A673 (cell line): ENCODE data around the gene SLF2. TPM values are rescaled to one million over a fixed set of nuclear protein-coding genes. Genes with fewer than 3 reads are reported as not detected.

ENCODE experiments used
- BruUV-seq: library from RNA; stranded (reverse); fragments of 400-500 nt; replicated peaks from 2 replicates; lab custom pipeline; 2021; lab: Mats Ljungman, UMichigan
- CTCF ChIA-PET: fragments of 300-600 bp; sonication (Branson Sonifier 250); formaldehyde crosslinking; loops from one replicate; lab custom pipeline; 2022; ENCODE audit warnings: antibody characterized with exemption; lab: Charles Lee
- POLR2A ChIA-PET: fragments of 300-600 bp; sonication (Branson Sonifier 250); formaldehyde crosslinking; loops from one replicate; lab custom pipeline; 2022; ENCODE audit warnings: antibody characterized with exemption; ENCODE audit not compliant: low non-redundant PET; lab: Charles Lee
- DNase-seq: peaks from one replicate; pipeline ENCODE4 v3.0.0-alpha.2; 2015; ENCODE audit warnings: low spot score
- H3K27ac ChIP-seq: fragments of 200-600 bp; sonication (generic); 2 replicates; pipeline ENCODE4 v1.5.1; 2016; ENCODE audit warnings: mixed run types, low read depth, mild to moderate bottlenecking, mixed read lengths, antibody characterized with exemption, low read length; ENCODE audit not compliant: poor library complexity, severe bottlenecking
- H3K27me3 ChIP-seq: fragments of 200-600 bp; sonication (generic); replicated peaks from 2 replicates; pipeline ENCODE4 v1.6.1; 2017; ENCODE audit warnings: mixed run types, low read depth, mild to moderate bottlenecking, mixed read lengths, antibody characterized with exemption, low read length; ENCODE audit not compliant: insufficient read depth, poor library complexity
- H3K36me3 ChIP-seq: fragments of 200-600 bp; sonication (generic); 2 replicates; pipeline ENCODE4 v1.6.1; 2016; ENCODE audit warnings: mixed run types, mild to moderate bottlenecking, mixed read lengths, antibody characterized with exemption, low read length; ENCODE audit not compliant: insufficient read depth, poor library complexity, severe bottlenecking
- H3K4me1 ChIP-seq: fragments of 200-600 bp; sonication (generic); 2 replicates; pipeline ENCODE4 v1.6.1; 2017; ENCODE audit warnings: mixed run types, mild to moderate bottlenecking, mixed read lengths, antibody characterized with exemption, low read length; ENCODE audit not compliant: insufficient read depth, poor library complexity, severe bottlenecking
- H3K4me3 ChIP-seq: fragments of 200-600 bp; sonication (generic); 2 replicates; pipeline ENCODE4 v1.5.1; 2016; ENCODE audit warnings: low read depth, mixed run types, mild to moderate bottlenecking, mixed read lengths, low read length; ENCODE audit not compliant: poor library complexity, severe bottlenecking
- H3K9me3 ChIP-seq: fragments of 200-600 bp; sonication (generic); 2 replicates; pipeline ENCODE4 v1.6.1; 2016; ENCODE audit warnings: mixed run types, low read depth, mild to moderate bottlenecking, mixed read lengths, antibody characterized with exemption, low read length; ENCODE audit not compliant: poor library complexity, severe bottlenecking
- EZH2 ChIP-seq: fragments of 200-600 bp; sonication (generic); IDR thresholded peaks from 2 replicates; pipeline ENCODE4 v1.6.1; 2017; ENCODE audit warnings: borderline replicate concordance, low read depth, mild to moderate bottlenecking, mixed read lengths, antibody characterized with exemption, low read length; ENCODE audit not compliant: poor library complexity, severe bottlenecking
- intact Hi-C: fragments of 100-400 bp; cut with micrococcal nuclease; formaldehyde crosslinking; loops from one replicate; pipeline ENCODE4 v1.10.0; 2022; ENCODE audit not compliant: unreplicated experiment
- total RNA-seq: library from RNA; stranded (reverse); gene quantifications from 2 replicates; pipeline ENCODE4 v1.2.3, GENCODE V29; 2021
- TF ChIP-seq, protein P1 (sequence below): fragments of 300-800, 200-600 bp; sonication (generic); conservative IDR thresholded peaks from 2 replicates; pipeline ENCODE4 v1.5.1; 2017; ENCODE audit warnings: low read depth, mild to moderate bottlenecking, antibody characterized with exemption, low read length, moderate library complexity, mixed read lengths

SLF2 gene
- total RNA-seq, 1 experiment from 2014 or later = 39.4 TPM

DNA sequence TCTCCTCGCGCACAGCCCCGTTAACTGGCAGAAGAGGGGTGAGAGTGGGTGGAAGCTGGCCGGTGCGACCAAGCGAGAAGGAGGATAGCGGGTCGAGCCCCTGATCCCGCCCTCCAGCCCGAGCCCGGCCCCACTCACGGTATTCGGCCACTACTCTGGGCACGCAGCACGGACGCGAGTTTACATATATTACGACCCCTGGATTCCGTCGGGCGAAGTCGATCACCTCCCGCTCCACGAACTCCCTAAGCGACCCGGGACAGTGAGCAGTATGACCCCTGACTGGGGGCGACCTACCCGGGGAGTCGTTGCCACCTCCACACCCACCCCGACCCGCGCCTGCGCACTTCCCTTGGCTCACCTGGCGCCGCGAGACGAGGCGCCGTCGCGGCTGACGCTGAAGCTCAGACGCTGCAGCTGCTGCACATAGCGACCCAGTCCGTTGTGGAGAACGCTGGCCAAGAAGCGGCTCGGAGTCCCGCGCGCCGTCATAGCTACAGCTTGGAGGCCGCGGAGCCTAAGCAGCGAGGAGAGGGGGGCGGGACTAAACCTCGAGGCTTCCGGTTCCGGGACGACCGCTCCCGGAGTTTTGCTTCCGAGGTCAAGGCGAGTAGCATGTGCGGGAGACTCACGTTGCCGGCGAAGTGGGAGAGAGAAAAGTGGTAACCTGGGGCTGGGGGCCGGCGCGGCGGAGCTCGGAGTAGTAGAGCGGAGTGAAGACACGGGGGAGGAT is 74.4 kb downstream of the SLF2 start, which contains the start of the genes MRPL43 and TWNK:
Gene MRPL43, minus strand, starts transcription at position 546 of the 733 bp plus-strand sequence. Its CDS starts 54 bp downstream, at position 492.
Gene TWNK, plus strand, starts transcription at position 592 of the 733 bp plus-strand sequence. CDS start 668 bp downstream, outside the sequence.
- BruUV-seq = no TSS peak
- intact Hi-C loops = no loop called here
- Histone ChIP-seq H3K36me3 (peaks cover 34% of the 10 kb centered on the region), H3K4me1 (peaks cover 24% of the 10 kb centered on the region), H3K9me3 (no peaks in the 10 kb centered on the region), H3K27ac (peak within 1 kb of the TSS; percentile 83), H3K4me3 (peak within 1 kb of the TSS; percentile 93), H3K27me3 (no peaks in the 10 kb centered on the region)
- no peak for TF ChIP-seq EZH2
- TF ChIP-seq, protein P1, sequence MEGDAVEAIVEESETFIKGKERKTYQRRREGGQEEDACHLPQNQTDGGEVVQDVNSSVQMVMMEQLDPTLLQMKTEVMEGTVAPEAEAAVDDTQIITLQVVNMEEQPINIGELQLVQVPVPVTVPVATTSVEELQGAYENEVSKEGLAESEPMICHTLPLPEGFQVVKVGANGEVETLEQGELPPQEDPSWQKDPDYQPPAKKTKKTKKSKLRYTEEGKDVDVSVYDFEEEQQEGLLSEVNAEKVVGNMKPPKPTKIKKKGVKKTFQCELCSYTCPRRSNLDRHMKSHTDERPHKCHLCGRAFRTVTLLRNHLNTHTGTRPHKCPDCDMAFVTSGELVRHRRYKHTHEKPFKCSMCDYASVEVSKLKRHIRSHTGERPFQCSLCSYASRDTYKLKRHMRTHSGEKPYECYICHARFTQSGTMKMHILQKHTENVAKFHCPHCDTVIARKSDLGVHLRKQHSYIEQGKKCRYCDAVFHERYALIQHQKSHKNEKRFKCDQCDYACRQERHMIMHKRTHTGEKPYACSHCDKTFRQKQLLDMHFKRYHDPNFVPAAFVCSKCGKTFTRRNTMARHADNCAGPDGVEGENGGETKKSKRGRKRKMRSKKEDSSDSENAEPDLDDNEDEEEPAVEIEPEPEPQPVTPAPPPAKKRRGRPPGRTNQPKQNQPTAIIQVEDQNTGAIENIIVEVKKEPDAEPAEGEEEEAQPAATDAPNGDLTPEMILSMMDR = no peak
- peak; percentile 90 for DNase-seq
- CTCF ChIA-PET = interaction anchor here (1.2 kb wide), 1 partner anchor 11 kb away, joined by 4 read pairs; no protein-coding TSS in a partner anchor
- POLR2A ChIA-PET = no interaction called here

DNA sequence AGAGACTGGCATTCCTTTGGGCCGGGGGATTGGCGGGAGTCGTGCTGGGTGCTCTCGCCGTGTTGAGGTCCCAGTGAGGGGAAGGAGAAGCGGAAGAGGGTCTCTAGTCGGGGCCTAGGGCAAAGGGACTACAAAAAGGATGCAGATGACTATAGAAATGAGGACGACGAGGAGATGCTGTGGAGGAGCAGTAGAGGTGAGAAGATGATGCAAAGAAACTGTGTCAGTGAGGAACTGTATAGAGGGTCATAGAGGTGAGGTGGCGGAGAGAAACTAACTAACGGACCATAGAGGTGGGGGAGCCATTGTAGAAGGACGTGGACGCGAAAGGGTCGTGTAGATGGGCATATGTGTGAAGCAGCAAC is 74.9 kb downstream of the SLF2 start:
- peaks cover 34% of the 10 kb centered on the region for H3K36me3 ChIP-seq
- peak overlapping the region; percentile 93 for H3K4me3 ChIP-seq
- peaks cover 24% of the 10 kb centered on the region for H3K4me1 ChIP-seq
- H3K27me3 ChIP-seq = no peaks in the 10 kb centered on the region
- intact Hi-C loops = no loop called here
- H3K27ac ChIP-seq = peak overlapping the region; percentile 83
- ChIA-PET POLR2A (no interaction called here), CTCF (interaction anchor here (1.2 kb wide), 1 partner anchor 10 kb away, joined by 4 read pairs; no protein-coding TSS in a partner anchor)
- BruUV-seq = TSS peak; percentile 84
- H3K9me3 ChIP-seq = no peaks in the 10 kb centered on the region
- DNase-seq = no peak
- TF ChIP-seq, protein P1 = no peak
- TF ChIP-seq EZH2 = no peak

DNA sequence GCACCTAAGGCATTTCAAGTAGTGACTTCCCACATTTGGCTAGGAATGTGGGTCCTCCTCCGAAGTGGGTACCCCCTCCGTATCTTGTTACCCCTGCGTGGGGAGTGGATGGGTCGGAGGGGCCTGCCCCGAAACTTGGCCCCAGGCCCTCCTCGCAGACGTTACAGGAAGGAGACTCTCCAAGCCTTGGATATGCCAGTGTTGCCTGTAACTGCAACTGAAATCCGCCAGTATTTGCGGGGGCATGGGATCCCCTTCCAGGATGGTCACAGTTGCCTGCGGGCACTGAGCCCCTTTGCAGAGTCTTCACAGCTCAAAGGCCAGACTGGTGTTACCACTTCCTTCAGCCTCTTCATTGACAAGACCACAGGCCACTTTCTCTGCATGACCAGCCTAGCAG is 75.4 kb downstream of the SLF2 start:
- DNase-seq = no peak
- BruUV-seq = no TSS peak
- peaks cover 24% of the 10 kb centered on the region for H3K4me1 ChIP-seq
- peak overlapping the region; percentile 93 for H3K4me3 ChIP-seq
- intact Hi-C loops = no loop called here
- peaks cover 36% of the 10 kb centered on the region for H3K36me3 ChIP-seq
- ChIA-PET CTCF (no interaction called here), POLR2A (no interaction called here)
- peak overlapping the region; percentile 83 for H3K27ac ChIP-seq
- H3K9me3 ChIP-seq = no peaks in the 10 kb centered on the region
- TF ChIP-seq EZH2 = no peak
- TF ChIP-seq, protein P1 = no peak
- H3K27me3 ChIP-seq = no peaks in the 10 kb centered on the region
